GM19463 (cell line): ENCODE measurements around the gene HERC2.

Experiments
- ATAC-seq: cut with Tn5 transposase; IDR thresholded peaks from one replicate; pipeline ENCODE4 v1.9.1; 2021; ENCODE audit warnings: mild to moderate bottlenecking, moderate library complexity; ENCODE audit not compliant: unreplicated experiment

HERC2 gene

DNA sequence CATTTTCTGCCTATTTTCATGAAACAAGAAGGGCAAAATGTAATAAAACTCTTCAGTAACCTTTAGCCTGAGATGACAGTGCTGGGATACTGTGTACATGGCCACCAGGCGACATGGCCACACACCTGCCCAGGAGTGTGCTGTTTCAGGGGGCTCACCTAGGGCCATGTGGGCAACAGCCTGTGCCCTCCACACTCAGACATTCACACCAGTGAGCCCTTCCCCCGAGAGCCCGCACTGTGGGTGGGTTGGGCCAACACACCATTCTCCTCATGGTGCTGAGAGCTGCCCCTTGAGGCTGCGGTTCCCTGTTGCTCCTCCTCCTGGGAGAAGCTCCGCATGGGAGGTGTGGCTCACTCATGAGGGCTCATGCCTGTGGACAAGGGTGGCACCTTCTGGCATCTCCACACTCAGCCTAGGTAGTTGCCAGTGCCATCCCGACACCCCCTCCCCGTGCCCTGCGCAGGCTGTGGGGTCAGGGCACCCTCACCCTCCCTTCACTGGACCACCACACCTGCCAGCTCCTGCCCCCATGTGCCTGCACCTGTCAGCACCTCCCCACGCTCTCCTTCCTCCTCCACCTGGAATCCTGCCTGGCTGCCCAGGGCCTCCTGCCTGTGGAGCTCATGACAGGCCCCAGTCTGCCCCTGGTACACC lies 242.5 kb downstream of the HERC2 start:
- no peak for ATAC-seq

DNA sequence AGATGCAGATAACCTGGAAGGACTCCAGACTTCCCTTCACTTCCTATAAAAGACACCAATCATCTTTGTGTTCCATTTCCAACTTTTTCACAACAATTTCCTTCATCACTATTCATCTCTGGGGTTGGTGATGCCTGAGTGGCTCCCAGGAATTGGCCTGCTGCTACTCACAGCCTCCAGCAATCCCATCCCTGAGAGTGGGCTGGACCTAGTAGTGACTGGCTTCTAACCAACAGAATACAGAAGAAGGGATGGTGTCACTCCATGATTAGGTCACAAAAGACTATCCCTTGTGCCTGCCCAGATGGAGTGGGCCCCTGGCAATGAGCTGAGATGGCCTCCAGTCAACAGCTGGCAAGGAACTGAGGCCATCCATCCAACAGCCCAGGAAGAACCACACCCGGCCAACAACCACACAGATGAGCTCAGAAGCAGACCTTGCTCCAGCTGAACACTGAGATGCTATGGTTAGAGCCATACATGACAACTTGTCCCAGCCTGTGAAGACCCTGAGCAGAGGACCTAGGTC lies 243.7 kb downstream of the HERC2 start:
- no peak for ATAC-seq

DNA sequence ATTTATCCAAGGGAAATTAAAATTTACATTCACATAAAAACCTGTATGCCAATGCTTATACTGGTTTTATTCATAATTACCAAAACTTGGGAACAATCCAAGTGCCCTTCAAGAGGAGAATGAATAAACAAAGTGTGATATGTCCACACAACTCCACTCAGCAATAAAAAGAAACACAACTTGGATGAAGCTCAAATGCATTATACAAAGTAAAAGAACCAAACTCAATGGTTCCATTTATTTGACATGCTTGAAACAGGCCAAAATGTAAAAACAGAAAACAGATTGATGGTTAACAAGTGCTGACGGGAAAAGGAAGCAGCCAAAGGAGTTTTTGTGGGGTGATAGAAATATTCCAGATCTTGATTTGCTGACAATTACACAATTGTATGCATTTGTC lies 246.4 kb downstream of the HERC2 start:
- ATAC-seq: no peak

DNA sequence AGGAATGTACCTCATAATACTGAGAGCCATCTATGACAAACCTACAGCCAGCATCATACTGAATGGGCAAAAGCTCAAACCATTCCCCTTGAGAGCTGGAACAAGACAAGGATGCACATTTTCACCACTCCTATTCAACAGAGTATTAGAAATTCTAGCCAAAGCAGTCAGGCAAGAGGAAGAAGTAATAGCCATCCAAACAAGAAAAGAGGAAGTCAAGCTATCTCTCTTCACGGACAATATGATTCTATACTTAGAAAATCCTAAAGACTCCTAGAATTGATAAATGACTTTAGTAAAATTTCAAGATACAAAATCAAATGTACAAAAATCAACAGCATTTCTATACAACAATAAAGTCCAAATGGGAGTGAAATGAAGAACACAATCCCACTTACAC lies 253.0 kb downstream of the HERC2 start:
- ATAC-seq: no peak

DNA sequence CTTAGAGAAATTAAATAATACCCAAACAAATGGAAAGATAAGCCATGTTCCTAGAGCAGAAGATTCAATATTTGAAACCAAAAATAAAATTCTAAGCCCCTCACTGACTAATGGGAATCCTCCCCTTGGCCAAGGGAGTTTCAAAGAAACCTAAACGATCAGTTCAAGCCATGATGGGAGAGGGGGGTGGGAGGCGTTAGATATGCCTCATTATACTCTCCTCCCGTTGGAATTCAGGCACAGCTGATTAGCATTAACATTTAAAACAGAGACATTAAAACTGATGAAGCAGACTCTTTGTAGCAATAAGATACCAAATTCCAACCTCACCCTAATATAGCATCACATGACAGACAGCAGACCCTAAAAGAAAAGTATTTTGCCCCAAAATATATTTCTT lies 255.7 kb downstream of the HERC2 start:
- no peak for ATAC-seq
